GM23338 (cell line): ENCODE data around the gene SIGLEC6. TPM values are rescaled to one million over a fixed set of nuclear protein-coding genes. Genes with fewer than 3 reads are reported as not detected.

Experiments used
- ATAC-seq: fragments of 200-7000 bp; cut with Tn5 transposase; 3 replicates; pipeline ENCODE4 v1.9.1; 2020
- DNase-seq: peaks from one replicate; pipeline ENCODE4 v3.0.0-alpha.2; 2015; ENCODE audit warnings: low spot score
- H2AFZ ChIP-seq: fragments of 200-600 bp; sonication (generic); 2 replicates; pipeline ENCODE4 v1.8.0; 2016; ENCODE audit warnings: antibody characterized with exemption, mild to moderate bottlenecking, moderate library complexity
- H3F3A ChIP-seq: fragments of 200-600 bp; sonication (generic); replicated peaks from 2 replicates; pipeline ENCODE4 v1.8.0; 2017; ENCODE audit warnings: antibody characterized with exemption, mixed run types, low read depth
- H3K27ac ChIP-seq: fragments of 200-600 bp; sonication (generic); 2 replicates; pipeline ENCODE4 v1.6.1; 2016; ENCODE audit warnings: low read depth
- H3K27me3 ChIP-seq: fragments of 200-600 bp; sonication (generic); 2 replicates; pipeline ENCODE4 v1.8.0; 2016; ENCODE audit warnings: mild to moderate bottlenecking, mixed run types, moderate library complexity; ENCODE audit not compliant: insufficient read depth
- H3K36me3 ChIP-seq: fragments of 200-600 bp; sonication (generic); 2 replicates; pipeline ENCODE4 v1.8.0; 2016; ENCODE audit warnings: mild to moderate bottlenecking; ENCODE audit not compliant: insufficient read depth
- H3K4me1 ChIP-seq: fragments of 200-600 bp; sonication (generic); 2 replicates; pipeline ENCODE4 v1.8.0; 2016; ENCODE audit warnings: mild to moderate bottlenecking, moderate library complexity; ENCODE audit not compliant: insufficient read depth
- H3K4me2 ChIP-seq: fragments of 200-600 bp; sonication (generic); 2 replicates; pipeline ENCODE4 v1.7.1; 2017; ENCODE audit warnings: mixed run types
- H3K4me3 ChIP-seq: fragments of 200-600 bp; sonication (generic); 2 replicates; pipeline ENCODE4 v1.6.1; 2016; ENCODE audit warnings: mixed run types
- H3K79me2 ChIP-seq: fragments of 200-600 bp; sonication (generic); replicated peaks from 2 replicates; pipeline ENCODE4 v1.8.0; 2017; ENCODE audit warnings: mild to moderate bottlenecking; ENCODE audit not compliant: insufficient read depth
- H3K9me2 ChIP-seq: fragments of 200-600 bp; sonication (generic); 2 replicates; pipeline ENCODE4 v1.8.0; 2017; ENCODE audit not compliant: insufficient read depth
- H4K20me1 ChIP-seq: fragments of 200-600 bp; sonication (generic); replicated peaks from 2 replicates; pipeline ENCODE4 v1.8.0; 2017; ENCODE audit warnings: mild to moderate bottlenecking; ENCODE audit not compliant: insufficient read depth
- H3K27ac Mint-ChIP-seq: 2 replicates; pipeline ENCODE4 v1.8.0; 2020; ENCODE audit warnings: inconsistent platforms, mild to moderate bottlenecking, moderate library complexity, mixed read lengths
- H3K27me3 Mint-ChIP-seq: 3 replicates; pipeline ENCODE4 v1.8.0; 2022; ENCODE audit warnings: low read depth, mild to moderate bottlenecking, moderate library complexity, mixed read lengths, inconsistent platforms; ENCODE audit not compliant: insufficient read depth, poor library complexity
- H3K36me3 Mint-ChIP-seq: 3 replicates; pipeline ENCODE4 v1.8.0; 2021; ENCODE audit warnings: low read depth, mild to moderate bottlenecking, inconsistent platforms, moderate library complexity, mixed read lengths
- H3K4me1 Mint-ChIP-seq: 3 replicates; pipeline ENCODE4 v1.8.0; 2020; ENCODE audit warnings: mild to moderate bottlenecking, inconsistent platforms, mixed read lengths
- H3K4me3 Mint-ChIP-seq: 3 replicates; pipeline ENCODE4 v1.8.0; 2021; ENCODE audit warnings: moderate library complexity, mild to moderate bottlenecking, inconsistent platforms, mixed read lengths
- H3K9me3 Mint-ChIP-seq: 3 replicates; pipeline ENCODE4 v1.8.0; 2020; ENCODE audit warnings: moderate library complexity, mild to moderate bottlenecking, inconsistent platforms, mixed read lengths
- CREB1 ChIP-seq: fragments of 250-450 bp; sonication (Bioruptor Pico); IDR thresholded peaks from 2 replicates; pipeline ENCODE4 v1.5.0; 2020; ENCODE audit warnings: low read depth, mild to moderate bottlenecking, moderate library complexity
- EZH2phosphoT487 ChIP-seq: fragments of 200-600 bp; sonication (generic); IDR thresholded peaks from one replicate; pipeline ENCODE4 v1.8.1; 2018; ENCODE audit warnings: antibody characterized with exemption; ENCODE audit not compliant: unreplicated experiment
- NANOG ChIP-seq: IDR thresholded peaks from 2 replicates; pipeline ENCODE4 v1.6.1; 2016; ENCODE audit warnings: antibody characterized with exemption, borderline replicate concordance
- POLR2AphosphoS5 ChIP-seq: IDR thresholded peaks from 2 replicates; pipeline ENCODE4 v1.6.1; 2016; ENCODE audit warnings: antibody characterized with exemption, low read depth
- REST ChIP-seq: IDR thresholded peaks from one replicate; pipeline ENCODE4 v1.6.1; 2018; ENCODE audit warnings: antibody characterized with exemption; ENCODE audit not compliant: unreplicated experiment
- STAT1 ChIP-seq: IDR thresholded peaks from one replicate; pipeline ENCODE4 v1.6.1; 2016; ENCODE audit warnings: antibody characterized with exemption; ENCODE audit not compliant: unreplicated experiment
- ZNF114 ChIP-seq: fragments of 250-450 bp; sonication (Bioruptor Pico); IDR thresholded peaks from 2 replicates; pipeline ENCODE4 v1.5.0; 2020; ENCODE audit warnings: mild to moderate bottlenecking, moderate library complexity
- polyA plus RNA-seq: library from polyadenylated mRNA; unstranded; fragments of >200 nt; fragmentation: Nextera tagmentation; extraction: Ambion mirVana; gene quantifications from 2 replicates; pipeline ENCODE4 v1.2.1, GENCODE V29; 2016
- total RNA-seq: library from RNA; depleted of rRNA; stranded (reverse); fragments of >200 nt; shearing (Covaris generic); gene quantifications from 2 replicates; pipeline ENCODE4 v1.2.3, GENCODE V29; 2014
- TF ChIP-seq, protein P1 (sequence below), 2 experiments: fragments of 200-600 bp in 1 of 2; sonication (generic) in 1 of 2; conservative IDR thresholded peaks; 2 replicates each; pipeline versions ENCODE4 v1.5.1 to v1.6.1; 2016 to 2017; ENCODE audit warnings: antibody characterized with exemption in 2 of 2, low read depth in 2 of 2, mild to moderate bottlenecking in 2 of 2, moderate library complexity in 1 of 2
- TF ChIP-seq, protein P2 (sequence below): IDR thresholded peaks from 2 replicates; pipeline ENCODE4 v1.6.1; 2016; ENCODE audit warnings: antibody characterized with exemption

Gene SIGLEC6
- total and polyA plus RNA-seq, 2 experiments from 2014 or later: 0.76 TPM; not detected in 1

DNA sequence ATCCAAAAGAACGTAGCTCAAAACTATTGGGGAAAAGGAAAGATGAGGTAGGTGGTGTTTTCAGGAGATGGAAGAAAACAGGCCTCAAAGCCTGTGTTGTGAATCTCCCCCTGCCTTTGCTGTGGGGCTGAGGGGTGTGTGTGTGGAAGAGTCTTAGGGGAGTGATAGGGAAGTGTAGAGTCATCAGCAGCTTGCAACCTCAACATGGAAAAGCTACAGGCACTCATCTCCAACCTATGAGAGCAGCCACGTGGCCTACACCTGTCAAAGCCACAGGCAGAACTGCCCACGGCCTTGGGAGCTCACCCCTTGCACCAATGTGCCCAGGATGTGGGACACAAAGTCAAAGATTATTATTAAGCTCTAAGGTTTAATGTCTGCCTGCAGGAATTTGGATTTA lies 25.6 kb downstream of the SIGLEC6 start (continued):
- TF ChIP-seq, protein P1, sequence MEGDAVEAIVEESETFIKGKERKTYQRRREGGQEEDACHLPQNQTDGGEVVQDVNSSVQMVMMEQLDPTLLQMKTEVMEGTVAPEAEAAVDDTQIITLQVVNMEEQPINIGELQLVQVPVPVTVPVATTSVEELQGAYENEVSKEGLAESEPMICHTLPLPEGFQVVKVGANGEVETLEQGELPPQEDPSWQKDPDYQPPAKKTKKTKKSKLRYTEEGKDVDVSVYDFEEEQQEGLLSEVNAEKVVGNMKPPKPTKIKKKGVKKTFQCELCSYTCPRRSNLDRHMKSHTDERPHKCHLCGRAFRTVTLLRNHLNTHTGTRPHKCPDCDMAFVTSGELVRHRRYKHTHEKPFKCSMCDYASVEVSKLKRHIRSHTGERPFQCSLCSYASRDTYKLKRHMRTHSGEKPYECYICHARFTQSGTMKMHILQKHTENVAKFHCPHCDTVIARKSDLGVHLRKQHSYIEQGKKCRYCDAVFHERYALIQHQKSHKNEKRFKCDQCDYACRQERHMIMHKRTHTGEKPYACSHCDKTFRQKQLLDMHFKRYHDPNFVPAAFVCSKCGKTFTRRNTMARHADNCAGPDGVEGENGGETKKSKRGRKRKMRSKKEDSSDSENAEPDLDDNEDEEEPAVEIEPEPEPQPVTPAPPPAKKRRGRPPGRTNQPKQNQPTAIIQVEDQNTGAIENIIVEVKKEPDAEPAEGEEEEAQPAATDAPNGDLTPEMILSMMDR (conservative IDR thresholded peaks at IDR 0.05; ENCODE audit: low read depth in 2 of 2): no peak
- TF ChIP-seq, protein P2, sequence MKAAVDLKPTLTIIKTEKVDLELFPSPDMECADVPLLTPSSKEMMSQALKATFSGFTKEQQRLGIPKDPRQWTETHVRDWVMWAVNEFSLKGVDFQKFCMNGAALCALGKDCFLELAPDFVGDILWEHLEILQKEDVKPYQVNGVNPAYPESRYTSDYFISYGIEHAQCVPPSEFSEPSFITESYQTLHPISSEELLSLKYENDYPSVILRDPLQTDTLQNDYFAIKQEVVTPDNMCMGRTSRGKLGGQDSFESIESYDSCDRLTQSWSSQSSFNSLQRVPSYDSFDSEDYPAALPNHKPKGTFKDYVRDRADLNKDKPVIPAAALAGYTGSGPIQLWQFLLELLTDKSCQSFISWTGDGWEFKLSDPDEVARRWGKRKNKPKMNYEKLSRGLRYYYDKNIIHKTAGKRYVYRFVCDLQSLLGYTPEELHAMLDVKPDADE: no peak
- TF ChIP-seq REST: no peak
- TF ChIP-seq ZNF114 (CRISPR knock-in tag): no peak
- TF ChIP-seq STAT1: no peak
- TF ChIP-seq NANOG: no peak
- TF ChIP-seq CREB1 (CRISPR knock-in tag): no peak

DNA sequence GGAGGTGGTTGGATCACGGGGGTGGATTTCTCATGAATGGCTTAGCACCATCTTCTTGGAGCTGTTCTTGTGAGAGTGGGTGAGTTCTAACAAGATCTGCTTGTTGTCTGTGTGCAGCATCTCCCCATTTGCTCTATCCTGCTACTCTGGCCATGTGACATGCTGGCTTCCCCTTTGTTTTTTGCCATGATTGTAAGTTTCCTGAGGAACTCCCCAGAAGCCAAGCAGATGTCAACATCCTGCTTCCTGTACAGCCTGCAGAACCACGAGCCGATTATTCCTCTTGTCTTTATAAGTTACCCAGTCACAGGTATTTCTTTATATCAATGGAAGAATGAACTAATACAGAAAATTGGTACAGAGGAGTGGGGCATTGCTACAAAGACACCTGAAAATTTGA lies 27.6 kb downstream of the SIGLEC6 start:
- Mint-ChIP-seq H3K4me1 (no peaks in the 10 kb centered on the region), H3K27me3 (no peaks in the 10 kb centered on the region), H3K9me3 (peaks cover 91% of the 10 kb centered on the region), H3K27ac (no peak overlapping the region), H3K4me3 (no peak overlapping the region), H3K36me3 (peaks cover 20% of the 10 kb centered on the region)
- H3K27ac ChIP-seq: no peak overlapping the region
- no peaks in the 10 kb centered on the region for H3K9me2 ChIP-seq
- no peaks in the 10 kb centered on the region for H3K27me3 ChIP-seq
- no peak overlapping the region for H3K4me3 ChIP-seq
- H4K20me1 ChIP-seq: no peaks in the 10 kb centered on the region
- DNase-seq: no peak
- no peaks in the 10 kb centered on the region for H3K79me2 ChIP-seq
- no peak overlapping the region for H2AFZ ChIP-seq
- no peaks in the 10 kb centered on the region for H3K4me1 ChIP-seq
- no peak for ATAC-seq
- H3K4me2 ChIP-seq: no peak overlapping the region
- no peaks in the 10 kb centered on the region for H3F3A ChIP-seq
- H3K36me3 ChIP-seq: no peaks in the 10 kb centered on the region
- TF ChIP-seq REST (no peak), POLR2AphosphoS5 (no peak), STAT1 (no peak), EZH2phosphoT487 (no peak)
